Type B pancreatic cell (in vitro differentiated cells): Measurements from ENCODE around the gene VOPP1. TPM values are rescaled to one million over a fixed set of nuclear protein-coding genes. Genes with fewer than 3 reads are reported as not detected.
"Not testable (repeated sequence)": the region's sequence is repeated elsewhere in the genome, so short reads cannot be mapped to it uniquely, and the experiment has no call there.

ENCODE experiments used
- DNase-seq: peaks from one replicate; pipeline ENCODE4 v3.0.0; 2021; ENCODE audit warnings: mixed read lengths; ENCODE audit not compliant: unreplicated experiment; ENCODE audit errors: extremely low spot score
- H3K27ac Mint-ChIP-seq: 2 replicates; pipeline ENCODE4 v1.8.0; 2021; ENCODE audit warnings: mild to moderate bottlenecking, mixed read lengths
- H3K27me3 Mint-ChIP-seq: 2 replicates; pipeline ENCODE4 v1.8.0; 2021; ENCODE audit warnings: mixed read lengths
- H3K36me3 Mint-ChIP-seq: 2 replicates; pipeline ENCODE4 v1.8.0; 2021; ENCODE audit warnings: mixed read lengths
- H3K4me1 Mint-ChIP-seq: one replicate; pipeline ENCODE4 v1.8.0; 2021; ENCODE audit warnings: mixed read lengths; ENCODE audit not compliant: unreplicated experiment
- H3K4me3 Mint-ChIP-seq: 2 replicates; pipeline ENCODE4 v1.8.0; 2021; ENCODE audit warnings: mild to moderate bottlenecking, mixed read lengths
- H3K9me3 Mint-ChIP-seq: 2 replicates; pipeline ENCODE4 v1.8.0; 2021; ENCODE audit warnings: mixed read lengths
- long read RNA-seq: library from polyadenylated mRNA; unstranded; transcript quantifications from one replicate; pipeline ENCODE4 v2.0.0, GENCODE V29; 2020
- total RNA-seq: library from RNA; stranded (reverse); gene quantifications from 2 replicates; pipeline ENCODE4 v1.2.1, GENCODE V29; 2021; ENCODE audit warnings: low replicate concordance
- TF ChIP-seq, protein P1 (sequence below): fragments of 200-600 bp; sonication (generic); conservative IDR thresholded peaks from 2 replicates; pipeline ENCODE4 v1.5.0; 2021; ENCODE audit warnings: antibody characterized with exemption, mild to moderate bottlenecking

Gene VOPP1, protein sequence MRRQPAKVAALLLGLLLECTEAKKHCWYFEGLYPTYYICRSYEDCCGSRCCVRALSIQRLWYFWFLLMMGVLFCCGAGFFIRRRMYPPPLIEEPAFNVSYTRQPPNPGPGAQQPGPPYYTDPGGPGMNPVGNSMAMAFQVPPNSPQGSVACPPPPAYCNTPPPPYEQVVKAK
- total RNA-seq = 31.0 and 38.9 TPM in 2 replicates
- long read RNA-seq, transcript VOPP1-201 (5 exons, 2,962 nt) = major isoform, 7 of 27 reads
- long read RNA-seq, partial matches to known transcripts = 1 of 27 reads
- long read RNA-seq, other reads (novel, unspliced or antisense) = 19 of 27 reads

DNA sequence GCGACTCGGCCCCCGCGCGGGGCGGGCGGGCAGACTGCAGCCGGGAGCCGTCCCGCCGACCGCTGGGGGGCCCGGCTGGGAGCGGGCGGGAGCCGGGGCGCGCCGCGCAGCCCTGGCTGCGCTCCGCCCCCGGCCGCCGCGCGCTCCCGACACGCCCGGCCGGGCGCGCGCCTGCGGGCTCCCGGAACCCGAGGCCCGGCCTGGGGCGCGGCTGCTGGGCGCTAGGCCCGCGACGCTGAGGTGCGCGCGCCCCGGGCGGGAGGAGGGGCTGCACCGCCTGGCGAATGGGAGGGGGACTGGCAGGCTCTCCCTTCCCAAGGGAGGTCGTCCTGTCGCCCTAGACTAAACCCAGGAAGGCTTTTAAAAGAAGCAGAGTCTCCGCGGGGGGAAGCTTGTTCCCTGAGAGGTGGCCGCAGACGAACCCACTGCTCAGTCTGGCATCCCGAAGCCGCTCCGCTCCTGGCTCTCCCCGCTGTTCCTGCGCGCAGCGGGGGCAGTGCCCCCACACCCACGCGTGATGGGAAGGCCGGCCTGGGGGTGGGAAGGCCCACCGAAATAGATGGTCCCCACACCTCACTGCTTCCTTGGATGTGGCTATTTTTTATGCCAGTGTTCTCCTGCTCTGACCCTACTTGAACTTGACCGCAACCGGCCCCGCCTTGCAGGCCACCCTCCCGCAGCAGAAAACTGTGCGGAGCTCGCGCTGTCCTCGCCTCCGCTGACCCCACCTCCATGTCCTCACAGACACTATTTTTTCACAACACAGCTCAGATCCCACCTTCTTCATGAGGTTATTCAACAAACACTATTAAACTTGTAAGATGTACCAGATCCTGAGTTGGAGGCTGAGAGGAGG, at the start of gene VOPP1:
Gene VOPP1, minus strand, starts transcription at position 125 of the 856 bp plus-strand sequence. CDS start 178 bp downstream, outside the sequence.
- Mint-ChIP-seq H3K27ac (peak within 1 kb of the TSS; percentile 88), H3K36me3 (peaks cover 2% of the 10 kb centered on the region), H3K9me3 (no peaks in the 10 kb centered on the region), H3K4me3 (peak within 1 kb of the TSS; percentile 92), H3K4me1 (peaks cover 34% of the 10 kb centered on the region), H3K27me3 (peaks cover 3% of the 10 kb centered on the region)
- DNase-seq = no peak
- TF ChIP-seq, protein P1, sequence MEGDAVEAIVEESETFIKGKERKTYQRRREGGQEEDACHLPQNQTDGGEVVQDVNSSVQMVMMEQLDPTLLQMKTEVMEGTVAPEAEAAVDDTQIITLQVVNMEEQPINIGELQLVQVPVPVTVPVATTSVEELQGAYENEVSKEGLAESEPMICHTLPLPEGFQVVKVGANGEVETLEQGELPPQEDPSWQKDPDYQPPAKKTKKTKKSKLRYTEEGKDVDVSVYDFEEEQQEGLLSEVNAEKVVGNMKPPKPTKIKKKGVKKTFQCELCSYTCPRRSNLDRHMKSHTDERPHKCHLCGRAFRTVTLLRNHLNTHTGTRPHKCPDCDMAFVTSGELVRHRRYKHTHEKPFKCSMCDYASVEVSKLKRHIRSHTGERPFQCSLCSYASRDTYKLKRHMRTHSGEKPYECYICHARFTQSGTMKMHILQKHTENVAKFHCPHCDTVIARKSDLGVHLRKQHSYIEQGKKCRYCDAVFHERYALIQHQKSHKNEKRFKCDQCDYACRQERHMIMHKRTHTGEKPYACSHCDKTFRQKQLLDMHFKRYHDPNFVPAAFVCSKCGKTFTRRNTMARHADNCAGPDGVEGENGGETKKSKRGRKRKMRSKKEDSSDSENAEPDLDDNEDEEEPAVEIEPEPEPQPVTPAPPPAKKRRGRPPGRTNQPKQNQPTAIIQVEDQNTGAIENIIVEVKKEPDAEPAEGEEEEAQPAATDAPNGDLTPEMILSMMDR = peak; percentile 9

DNA sequence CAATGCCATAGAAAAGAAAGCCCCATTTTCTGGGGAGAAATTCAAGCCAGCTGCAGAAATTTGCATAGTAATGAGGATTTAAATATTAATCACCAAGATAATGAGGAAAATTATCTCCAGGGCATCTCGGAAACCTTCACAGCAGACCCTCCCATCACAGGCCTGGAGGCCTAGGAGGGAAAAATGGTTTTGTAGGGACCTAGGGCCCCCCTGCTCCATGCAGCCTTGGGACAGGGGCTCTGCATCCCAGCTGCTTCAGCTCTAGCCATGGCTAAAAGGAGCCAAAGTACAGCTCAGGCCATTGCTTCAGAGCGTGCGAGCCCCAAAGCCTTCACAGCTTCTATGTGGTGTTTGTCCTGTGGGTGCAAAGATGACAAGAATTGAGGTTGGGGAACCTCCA, 46.6 kb upstream of the VOPP1 start:
- Mint-ChIP-seq H3K36me3 (no peaks in the 10 kb centered on the region), H3K9me3 (peaks cover 7% of the 10 kb centered on the region), H3K4me1 (no peaks in the 10 kb centered on the region), H3K4me3 (no peak overlapping the region), H3K27me3 (no peaks in the 10 kb centered on the region), H3K27ac (no peak overlapping the region)
- TF ChIP-seq, protein P1 = no peak
- no peak for DNase-seq

DNA sequence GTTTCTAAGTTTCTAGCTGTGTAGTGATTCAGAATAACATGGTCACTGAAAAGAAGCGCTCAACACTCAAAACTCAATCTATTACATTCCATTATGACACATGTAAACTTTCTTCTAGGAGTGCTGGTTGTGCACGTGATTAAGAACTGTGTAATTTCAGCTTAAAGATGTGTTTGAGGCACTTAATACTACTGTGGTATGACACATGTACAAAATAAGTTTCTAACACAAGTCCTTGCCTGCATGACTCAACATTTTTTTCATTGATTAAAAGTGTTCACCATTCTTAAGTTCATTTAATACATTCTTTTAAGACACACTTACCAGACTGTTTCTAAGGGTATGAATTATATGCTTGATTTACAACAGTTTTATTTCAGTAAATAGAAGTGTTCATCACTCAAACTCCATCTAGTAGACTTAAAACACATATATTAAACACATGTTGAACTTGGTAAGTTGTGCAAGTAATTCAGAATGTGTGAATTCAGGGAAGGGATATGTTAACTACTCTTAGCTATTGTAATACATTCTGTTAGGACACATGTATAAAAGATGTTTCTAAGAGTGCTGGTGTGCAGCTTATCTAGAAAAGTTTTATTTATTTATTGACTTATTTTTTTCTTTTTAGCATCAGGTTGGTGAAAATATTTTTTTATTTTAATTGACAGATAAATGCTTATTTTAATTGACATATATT, 42.2 kb upstream of the VOPP1 start:
- H3K27me3 Mint-ChIP-seq, H3K27ac Mint-ChIP-seq, H3K4me3 Mint-ChIP-seq, DNase-seq, H3K36me3 Mint-ChIP-seq, H3K9me3 Mint-ChIP-seq, H3K4me1 Mint-ChIP-seq: not testable (repeated sequence)

DNA sequence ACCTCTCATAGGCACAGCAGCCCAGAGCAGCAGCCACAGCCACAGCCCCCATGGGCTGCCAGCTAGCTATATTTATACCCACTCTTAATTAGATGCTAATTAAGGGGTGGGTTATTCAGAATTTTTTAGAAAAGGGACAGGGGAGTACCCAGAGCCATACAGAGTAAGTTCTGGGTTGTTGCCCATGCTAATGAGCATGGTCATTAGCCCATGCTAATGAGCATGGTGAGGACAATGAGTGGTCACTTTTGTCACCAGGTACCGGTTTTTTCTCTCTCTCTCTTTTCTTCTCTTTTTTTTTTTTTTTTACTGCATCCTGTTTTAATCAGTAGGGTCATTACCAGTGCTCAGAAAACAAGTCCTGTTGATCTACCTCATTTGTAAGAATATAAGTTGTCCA, 37.4 kb upstream of the VOPP1 start:
- not testable (repeated sequence) for H3K4me1 Mint-ChIP-seq, H3K9me3 Mint-ChIP-seq, H3K36me3 Mint-ChIP-seq, DNase-seq, H3K27ac Mint-ChIP-seq, H3K27me3 Mint-ChIP-seq, H3K4me3 Mint-ChIP-seq

DNA sequence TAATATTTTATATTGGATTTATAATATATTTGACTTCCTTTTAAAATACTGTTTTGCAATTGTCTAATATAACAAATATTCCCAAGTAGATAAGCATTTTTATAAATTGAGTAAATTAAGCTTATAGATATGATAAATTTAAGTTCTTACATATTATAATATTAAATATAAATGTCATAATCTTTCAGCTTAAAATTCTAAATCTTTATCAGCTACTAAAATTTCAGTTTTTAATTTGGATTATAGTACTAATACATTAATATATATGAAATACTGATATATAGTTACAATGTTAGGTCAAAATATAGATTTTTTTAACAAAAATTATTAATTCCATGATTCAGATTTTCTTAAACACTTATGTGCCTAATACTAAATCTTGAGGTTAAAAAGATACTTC, 33.4 kb upstream of the VOPP1 start:
- DNase-seq, H3K9me3 Mint-ChIP-seq, H3K36me3 Mint-ChIP-seq, H3K4me3 Mint-ChIP-seq, H3K4me1 Mint-ChIP-seq, H3K27ac Mint-ChIP-seq: not testable (repeated sequence)
- peaks cover 19% of the 10 kb centered on the region for H3K27me3 Mint-ChIP-seq

DNA sequence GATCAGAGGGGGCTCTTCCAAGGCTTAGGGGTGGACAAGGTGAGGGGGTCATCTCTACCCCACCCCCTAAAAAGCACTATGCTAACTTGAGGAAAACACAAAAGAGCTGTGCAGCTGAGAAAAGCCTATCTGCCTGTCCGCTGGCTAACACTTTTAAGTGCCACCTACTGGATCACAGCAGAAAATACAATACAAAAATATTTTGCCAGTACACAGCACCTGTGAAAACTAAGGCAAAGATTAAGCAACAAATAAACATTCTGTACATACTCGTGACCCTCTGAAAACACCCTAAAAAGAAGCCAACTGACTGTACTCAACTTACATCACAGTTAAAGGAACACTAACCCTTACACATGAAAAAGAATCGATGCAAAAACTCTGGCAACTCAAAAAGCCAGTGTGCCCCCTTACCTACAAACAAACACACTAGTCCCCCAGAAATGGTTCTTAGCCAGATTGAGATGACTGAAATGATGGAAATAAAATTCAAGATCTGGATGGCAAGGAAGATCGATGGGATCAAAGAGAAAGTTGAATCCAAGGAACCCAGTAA, 25.7 kb upstream of the VOPP1 start:
- not testable (repeated sequence) for DNase-seq, H3K27ac Mint-ChIP-seq, H3K36me3 Mint-ChIP-seq, H3K9me3 Mint-ChIP-seq, H3K4me1 Mint-ChIP-seq, H3K4me3 Mint-ChIP-seq
- peaks cover 25% of the 10 kb centered on the region for H3K27me3 Mint-ChIP-seq
- TF ChIP-seq, protein P1 = peak; percentile 58

DNA sequence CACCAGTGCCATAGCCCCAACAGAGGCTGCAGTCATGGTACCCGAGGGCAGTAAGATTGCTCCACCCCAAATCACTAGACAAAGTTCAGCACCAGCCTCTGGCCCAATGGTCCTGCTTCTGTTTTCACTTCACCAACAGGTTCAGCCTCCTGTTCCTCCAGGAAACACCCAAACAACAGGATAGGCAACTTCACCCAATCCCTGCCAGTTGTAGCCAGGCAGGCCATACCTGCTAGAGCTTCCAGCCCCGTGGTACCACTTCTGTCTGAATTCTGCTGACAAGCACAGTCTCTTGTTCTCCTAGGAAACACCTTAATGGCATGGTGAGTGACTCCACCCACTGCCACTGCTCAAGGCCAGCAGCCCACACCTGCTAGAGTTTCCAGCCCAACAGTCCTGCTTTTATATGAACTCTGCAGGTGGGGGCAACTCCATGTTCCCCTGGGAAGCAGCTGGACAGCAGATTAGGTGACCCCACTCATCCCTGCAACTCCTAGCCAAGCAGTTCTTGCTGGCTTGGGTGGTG, 25.0 kb upstream of the VOPP1 start:
- H3K36me3 Mint-ChIP-seq, H3K27ac Mint-ChIP-seq, H3K4me1 Mint-ChIP-seq, DNase-seq, H3K9me3 Mint-ChIP-seq, H3K4me3 Mint-ChIP-seq: not testable (repeated sequence)
- H3K27me3 Mint-ChIP-seq = peaks cover 25% of the 10 kb centered on the region
